B cell (primary cell): Measurements from ENCODE around the gene ITFG2.

Source experiments
- CTCF ChIP-seq: fragments of 200-600 bp; IDR thresholded peaks from one replicate; pipeline ENCODE4 v1.8.0; 2022; ENCODE audit warnings: antibody characterized with exemption, mild to moderate bottlenecking
- EZH2 ChIP-seq: IDR thresholded peaks from 2 replicates; pipeline ENCODE4 v1.6.1; 2012; ENCODE audit warnings: borderline replicate concordance, low read depth, mild to moderate bottlenecking, moderate library complexity, low read length; ENCODE audit not compliant: insufficient read depth, poor library complexity, severe bottlenecking

- TF ChIP-seq CTCF (no peak), EZH2 (no peak)
Measured at GRCh38 chr12:2820432-2820831, 8.0 kb downstream of the ITFG2 start.
